Tongue (tissue), 2 donors: Measurements from ENCODE around the gene ABHD2. TPM values are rescaled to one million over a fixed set of nuclear protein-coding genes. Genes with fewer than 3 reads are reported as not detected.
"Not testable (repeated sequence)": the region's sequence is repeated elsewhere in the genome, so short reads cannot be mapped to it uniquely, and the experiment has no call there.

ENCODE experiments used
- DNase-seq: peaks from one replicate; pipeline ENCODE4 v3.0.0-alpha.2; 2015
- total RNA-seq: library from RNA; depleted of rRNA; stranded (reverse); fragments of >200 nt; gene quantifications from one replicate; pipeline ENCODE4 v1.2.3, GENCODE V29; 2014

Gene ABHD2
- total RNA-seq, 1 donor from 2014 or later = 56.5 TPM

GRCh38 chr15:89075101-89075640 is 13.1 kb upstream of the ABHD2 start:
- DNase-seq = no peak

GRCh38 chr15:89075846-89076245 is 12.4 kb upstream of the ABHD2 start:
- no peak for DNase-seq

- no peak for DNase-seq
These were observed 10.5 kb upstream of the ABHD2 start for GRCh38 chr15:89077750-89078149.

- DNase-seq = no peak
These were observed 9.1 kb upstream of the ABHD2 start for GRCh38 chr15:89078851-89079810.

- DNase-seq = no peak
These were observed 6.4 kb upstream of the ABHD2 start for GRCh38 chr15:89081878-89082277.

GRCh38 chr15:89083246-89083645 is 5.0 kb upstream of the ABHD2 start:
- DNase-seq = no peak

GRCh38 chr15:89085289-89085926 is 2.8 kb upstream of the ABHD2 start:
- DNase-seq = peak; percentile 26

- not testable (repeated sequence) for DNase-seq
These were observed 2.3 kb upstream of the ABHD2 start for GRCh38 chr15:89085933-89086332.

GRCh38 chr15:89086390-89086789 is 1.9 kb upstream of the ABHD2 start:
- DNase-seq = not testable (repeated sequence)

- peak; percentile 32 for DNase-seq
These were observed 961 bp upstream of the ABHD2 start for GRCh38 chr15:89087161-89087829.

- peak; percentile 27 for DNase-seq
These were observed 504 bp downstream of the ABHD2 start for GRCh38 chr15:89088605-89089315.

GRCh38 chr15:89089316-89090230 is 1.3 kb downstream of the ABHD2 start:
- DNase-seq = no peak

- peak; percentile 74 for DNase-seq
These were observed 2.8 kb downstream of the ABHD2 start for GRCh38 chr15:89090791-89091626.

GRCh38 chr15:89091627-89092220 is 3.5 kb downstream of the ABHD2 start:
- no peak for DNase-seq

- DNase-seq = no peak
These were observed 5.3 kb downstream of the ABHD2 start for GRCh38 chr15:89093509-89093908.

GRCh38 chr15:89095073-89095472 is 6.8 kb downstream of the ABHD2 start:
- no peak for DNase-seq

GRCh38 chr15:89095556-89095955 is 7.3 kb downstream of the ABHD2 start:
- DNase-seq = no peak

GRCh38 chr15:89096664-89097063 is 8.4 kb downstream of the ABHD2 start:
- DNase-seq = no peak

GRCh38 chr15:89097313-89097712 is 9.1 kb downstream of the ABHD2 start:
- no peak for DNase-seq
